Measurements from ENCODE around the gene PBX4. TPM values are rescaled to one million over a fixed set of nuclear protein-coding genes. Genes with fewer than 3 reads are reported as not detected.
"Not testable (repeated sequence)": the region's sequence is repeated elsewhere in the genome, so short reads cannot be mapped to it uniquely, and the experiment has no call there.

The PBX4 gene
- total RNA-seq, 2 experiments from 2014 or later = 34.4 to 38.4 TPM

- Mint-ChIP-seq H3K4me1 (peaks cover 67% of the 10 kb centered on the region), H3K27ac (no peak overlapping the region), H3K9me3 (no peaks in the 10 kb centered on the region), H3K36me3 (ENCODE audit: low read depth) (peaks cover 49% of the 10 kb centered on the region), H3K27me3 (no peaks in the 10 kb centered on the region), H3K4me3 (no peak overlapping the region)
- POLR2A ChIA-PET = no interaction called here
- CTCF ChIA-PET = interaction anchor here (0.7 to 1.3 kb wide), 6 partner anchors 10 to 300 kb away, joined by 3 to 4 read pairs (median 3); partner anchors contain the start of gene GMIP
- no peak for DNase-seq
These were observed 7.9 kb downstream of the PBX4 start for GRCh38 chr19:19610376-19611202.

- not testable (repeated sequence) for H3K27me3 Mint-ChIP-seq, H3K4me3 Mint-ChIP-seq, H3K9me3 Mint-ChIP-seq, DNase-seq
- ChIA-PET CTCF (interaction anchor here (0.8 to 1.8 kb wide), 4 partner anchors 11 to 75 kb away, joined by 3 to 5 read pairs (median 3); no protein-coding TSS in a partner anchor), POLR2A (interaction anchor here (0.7 to 1.0 kb wide), 2 partner anchors 48 to 54 kb away, joined by 3 to 4 read pairs; no protein-coding TSS in a partner anchor)
- Mint-ChIP-seq H3K36me3 (ENCODE audit: low read depth) (peaks cover 50% of the 10 kb centered on the region), H3K4me1 (peaks cover 64% of the 10 kb centered on the region), H3K27ac (peak overlapping the region; percentile 95)
These were observed 11.8 kb downstream of the PBX4 start for GRCh38 chr19:19606686-19607085.

GRCh38 chr19:19606021-19606420, 12.5 kb downstream of the PBX4 start:
- POLR2A ChIA-PET = interaction anchor here (0.6 to 1.0 kb wide), 2 partner anchors 48 to 1857 kb away, joined by 3 read pairs; no protein-coding TSS in a partner anchor
- CTCF ChIA-PET = interaction anchor here (0.7 to 1.3 kb wide), 6 partner anchors 10 to 74 kb away, joined by 3 to 4 read pairs (median 3); partner anchors contain the start of gene GMIP
- Mint-ChIP-seq H3K27me3 (no peaks in the 10 kb centered on the region), H3K4me1 (peaks cover 68% of the 10 kb centered on the region), H3K9me3 (peaks cover 4% of the 10 kb centered on the region), H3K27ac (peak overlapping the region; percentile 95), H3K36me3 (ENCODE audit: low read depth) (peaks cover 54% of the 10 kb centered on the region), H3K4me3 (peak overlapping the region; percentile 41)
- peak; percentile 55 for DNase-seq

- Mint-ChIP-seq H3K4me3 (no peak overlapping the region), H3K27me3 (no peaks in the 10 kb centered on the region), H3K9me3 (peaks cover 7% of the 10 kb centered on the region), H3K27ac (peak overlapping the region; percentile 80), H3K4me1 (peaks cover 72% of the 10 kb centered on the region), H3K36me3 (ENCODE audit: low read depth) (peaks cover 41% of the 10 kb centered on the region)
- DNase-seq = no peak
- ChIA-PET POLR2A (no interaction called here), CTCF (interaction anchor here (0.6 to 1.7 kb wide), 6 partner anchors 9 to 229 kb away, joined by 3 to 6 read pairs (median 4); no protein-coding TSS in a partner anchor)
These were observed 15.7 kb downstream of the PBX4 start for GRCh38 chr19:19602713-19603324.

GRCh38 chr19:19602136-19602712, 16.3 kb downstream of the PBX4 start:
- peak; percentile 54 for DNase-seq
- H3K36me3 Mint-ChIP-seq (ENCODE audit: low read depth) = peaks cover 43% of the 10 kb centered on the region
- peaks cover 7% of the 10 kb centered on the region for H3K9me3 Mint-ChIP-seq
- ChIA-PET CTCF (interaction anchor here (0.6 to 1.3 kb wide), 4 partner anchors 8 to 228 kb away, joined by 3 to 6 read pairs (median 4); no protein-coding TSS in a partner anchor), POLR2A (no interaction called here)
- H3K27me3 Mint-ChIP-seq = no peaks in the 10 kb centered on the region
- H3K4me1 Mint-ChIP-seq = peaks cover 74% of the 10 kb centered on the region
- peak overlapping the region; percentile 17 for H3K4me3 Mint-ChIP-seq
- H3K27ac Mint-ChIP-seq = peak overlapping the region; percentile 80

GRCh38 chr19:19600793-19601330, 17.6 kb downstream of the PBX4 start:
- Mint-ChIP-seq H3K36me3 (ENCODE audit: low read depth) (peaks cover 39% of the 10 kb centered on the region), H3K4me1 (peaks cover 72% of the 10 kb centered on the region), H3K27ac (peak overlapping the region; percentile 80), H3K4me3 (no peak overlapping the region), H3K9me3 (peaks cover 7% of the 10 kb centered on the region), H3K27me3 (no peaks in the 10 kb centered on the region)
- POLR2A ChIA-PET = no interaction called here
- CTCF ChIA-PET = no interaction called here
- no peak for DNase-seq

- CTCF ChIA-PET = interaction anchor here (0.6 to 1.2 kb wide), 3 partner anchors 19 to 45 kb away, joined by 3 read pairs; partner anchors contain the start of gene GMIP
- not testable (repeated sequence) for H3K9me3 Mint-ChIP-seq
These were observed 19.6 kb downstream of the PBX4 start for GRCh38 chr19:19598728-19599451.

GRCh38 chr19:19597809-19598306, 20.6 kb downstream of the PBX4 start:
- H3K36me3 Mint-ChIP-seq (ENCODE audit: low read depth) = peaks cover 54% of the 10 kb centered on the region
- H3K9me3 Mint-ChIP-seq = peaks cover 7% of the 10 kb centered on the region
- H3K4me1 Mint-ChIP-seq = peaks cover 81% of the 10 kb centered on the region
- H3K4me3 Mint-ChIP-seq = peak overlapping the region; percentile 43
- H3K27me3 Mint-ChIP-seq = no peaks in the 10 kb centered on the region
- DNase-seq = peak; percentile 73
- ChIA-PET POLR2A (interaction anchor here (0.6 kb wide), 1 partner anchor 42 kb away, joined by 3 read pairs; no protein-coding TSS in a partner anchor), CTCF (interaction anchor here (1.2 kb wide), 2 partner anchors 10 to 46 kb away, joined by 3 read pairs; partner anchors contain the start of gene GMIP)
- H3K27ac Mint-ChIP-seq = peak overlapping the region; percentile 96

More at GRCh38 chr19:19598728-19599451, 19.6 kb downstream of the PBX4 start:
- Mint-ChIP-seq H3K4me3 (peak overlapping the region; percentile 43), H3K27ac (peak overlapping the region; percentile 96), H3K36me3 (ENCODE audit: low read depth) (peaks cover 52% of the 10 kb centered on the region), H3K4me1 (peaks cover 82% of the 10 kb centered on the region)
- H3K27me3 Mint-ChIP-seq, POLR2A ChIA-PET: not testable (repeated sequence)
- peak; percentile 77 for DNase-seq

- no peak overlapping the region for H3K4me3 Mint-ChIP-seq
- H3K27me3 Mint-ChIP-seq = no peaks in the 10 kb centered on the region
- ChIA-PET POLR2A (interaction anchor here (0.6 kb wide), 1 partner anchor 69 kb away, joined by 3 read pairs; no protein-coding TSS in a partner anchor), CTCF (interaction anchor here (1.6 kb wide), 1 partner anchor 11 kb away, joined by 3 read pairs; no protein-coding TSS in a partner anchor)
- peaks cover 80% of the 10 kb centered on the region for H3K4me1 Mint-ChIP-seq
- H3K9me3 Mint-ChIP-seq = no peaks in the 10 kb centered on the region
- no peak for DNase-seq
- H3K36me3 Mint-ChIP-seq (ENCODE audit: low read depth) = peaks cover 60% of the 10 kb centered on the region
- peak overlapping the region; percentile 80 for H3K27ac Mint-ChIP-seq
These were observed 23.3 kb downstream of the PBX4 start for GRCh38 chr19:19595171-19595701.

- Mint-ChIP-seq H3K9me3 (no peaks in the 10 kb centered on the region), H3K27ac (peak overlapping the region; percentile 60), H3K27me3 (no peaks in the 10 kb centered on the region), H3K4me1 (peaks cover 82% of the 10 kb centered on the region), H3K4me3 (no peak overlapping the region), H3K36me3 (ENCODE audit: low read depth) (peaks cover 65% of the 10 kb centered on the region)
- CTCF ChIA-PET = interaction anchor here (0.6 kb wide), 1 partner anchor 8 kb away, joined by 3 read pairs; no protein-coding TSS in a partner anchor
- DNase-seq = no peak
- POLR2A ChIA-PET = no interaction called here
These were observed 24.1 kb downstream of the PBX4 start for GRCh38 chr19:19594381-19594780.

- Mint-ChIP-seq H3K9me3 (no peaks in the 10 kb centered on the region), H3K27ac (peak overlapping the region; percentile 66), H3K4me1 (peaks cover 82% of the 10 kb centered on the region), H3K4me3 (no peak overlapping the region), H3K36me3 (ENCODE audit: low read depth) (peaks cover 71% of the 10 kb centered on the region), H3K27me3 (no peaks in the 10 kb centered on the region)
- no peak for DNase-seq
- ChIA-PET CTCF (interaction anchor here (2.2 kb wide), 1 partner anchor 10 kb away, joined by 6 read pairs; no protein-coding TSS in a partner anchor), POLR2A (no interaction called here)
These were observed 25.8 kb downstream of the PBX4 start for GRCh38 chr19:19592690-19593089.

Measured in activated CD4-positive, alpha-beta T cell treated with anti-CD3 and anti-CD28 coated beads, Interleukin-2, amount 10 ng/mL, durations not matched to agents 7 days and 5 days (primary cell).